ENCODE results near the gene TRAPPC3. TPM values are rescaled to one million over a fixed set of nuclear protein-coding genes. Genes with fewer than 3 reads are reported as not detected.

TRAPPC3 gene
- total and polyA plus RNA-seq, 9 of the 15 experiments (the other 6 are each of a cell fraction or from before 2014, with no cell fraction given) = 20.6 to 141 (median 112) TPM

GRCh38 chr1:36160949-36161485 lies 11.7 kb upstream of the TRAPPC3 start (continued):
- no peak for TF ChIP-seq ATF1 (CRISPR knock-in tag; IDR thresholded peaks at IDR 0.05)
- 0 out of 2 replicates have a peak, but pooled peaks have one; percentile 12 for TF ChIP-seq ATF1 (tag; IDR thresholded peaks at IDR 0.05)
- peak; percentile 72 to 81; a peak in 3 of 4 replicates for TF ChIP-seq MAZ (CRISPR knock-in tag; conservative IDR thresholded peaks at IDR 0.05 in 1 of 2, IDR thresholded peaks at IDR 0.05 in 1 of 2)
- TF ChIP-seq SMAD2 (IDR thresholded peaks at IDR 0.05; ENCODE audit: low read depth, low read length) = no peak
- no peak; the same call in 1 of the 2 replicates for TF ChIP-seq TEAD4 (IDR thresholded peaks at IDR 0.05; ENCODE audit: low read length)
- no peak for TF ChIP-seq TEAD4 (CRISPR knock-in tag; IDR thresholded peaks at IDR 0.05; ENCODE audit: borderline replicate concordance)
- TF ChIP-seq CHD2 (IDR thresholded peaks at IDR 0.05; ENCODE audit: low read depth, low read length) = no peak
- TF ChIP-seq RHOXF2B (CRISPR knock-in tag; conservative IDR thresholded peaks at IDR 0.05) = no peak
- no peak for TF ChIP-seq ZNF280B (CRISPR knock-in tag; IDR thresholded peaks at IDR 0.05)
- TF ChIP-seq GTF3C2 (IDR thresholded peaks at IDR 0.05; ENCODE audit: borderline replicate concordance, extremely low read depth, insufficient read length) = no peak
- TF ChIP-seq C11orf30 (IDR thresholded peaks at IDR 0.05; ENCODE audit: low read depth) = peak; percentile 66
- peak; percentile 80 for TF ChIP-seq ATF7 (IDR thresholded peaks at IDR 0.05)
- TF ChIP-seq POLR2AphosphoS2 (IDR thresholded peaks at IDR 0.05; ENCODE audit: low read length) = no peak
- TF ChIP-seq PHF20 (IDR thresholded peaks at IDR 0.05; ENCODE audit: partially characterized antibody) = peak; percentile 79
- TF ChIP-seq ZNF124 (CRISPR knock-in tag; IDR thresholded peaks at IDR 0.05) = no peak
- no peak for TF ChIP-seq CAMTA2 (CRISPR knock-in tag; conservative IDR thresholded peaks at IDR 0.05)
- TF ChIP-seq GABPA (tag; conservative IDR thresholded peaks at IDR 0.05; ENCODE audit: low read depth) = peak; percentile 94
- peak; percentile 71; the same call in 1 of the 2 replicates for TF ChIP-seq E2F3 (CRISPR knock-in tag; IDR thresholded peaks at IDR 0.05)
- 0 out of 4 replicates have a peak, but pooled peaks have one; percentile 17 to 62 for TF ChIP-seq TBL1XR1 (IDR thresholded peaks at IDR 0.05; ENCODE audit: low read length in 2 of 2)
- TF ChIP-seq EZH2 (IDR thresholded peaks at IDR 0.05; ENCODE audit: borderline replicate concordance, low read depth, low read length) = no peak
- peak; percentile 13 to 48; a peak in 3 of 4 replicates for TF ChIP-seq RAD21 (CRISPR knock-in tag; conservative IDR thresholded peaks at IDR 0.05 in 1 of 2, IDR thresholded peaks at IDR 0.05 in 1 of 2)
- no peak; the same call in 1 of the 2 replicates for TF ChIP-seq ZNF175 (CRISPR knock-in tag; IDR thresholded peaks at IDR 0.05; ENCODE audit: low read depth)

Measured in K562 (cell line).